Measurements from ENCODE around the gene NFE2L3. TPM values are rescaled to one million over a fixed set of nuclear protein-coding genes. Genes with fewer than 3 reads are reported as not detected.
"Not testable (repeated sequence)": the region's sequence is repeated elsewhere in the genome, so short reads cannot be mapped to it uniquely, and the experiment has no call there.

Gene NFE2L3
- total RNA-seq, 1 donor from 2014 or later: 4.8 TPM

GRCh38 chr7:26159243-26159642 lies 7.2 kb downstream of the NFE2L3 start:
- intact Hi-C loops (cut with DNase I): no loop called here
- Histone ChIP-seq H3K27me3 (ENCODE audit: low read depth) (no peaks in the 10 kb centered on the region), H3K27ac (no peak overlapping the region), H3K36me3 (no peaks in the 10 kb centered on the region), H3K9me3 (no peaks in the 10 kb centered on the region), H3K4me1 (peaks cover 25% of the 10 kb centered on the region), H3K4me3 (no peak overlapping the region)
- DNase-seq (no peak), ATAC-seq (no peak)
- TF ChIP-seq CTCF (IDR thresholded peaks at IDR 0.05): no peak

GRCh38 chr7:26160896-26161295 lies 8.9 kb downstream of the NFE2L3 start:
- intact Hi-C loops (cut with DNase I): no loop called here
- no peak for ATAC-seq
- no peak for TF ChIP-seq CTCF (IDR thresholded peaks at IDR 0.05)

GRCh38 chr7:26162431-26162830 lies 10.4 kb downstream of the NFE2L3 start:
- Histone ChIP-seq H3K4me3 (no peak overlapping the region), H3K27ac (no peak overlapping the region), H3K27me3 (ENCODE audit: low read depth) (no peaks in the 10 kb centered on the region), H3K36me3 (no peaks in the 10 kb centered on the region), H3K9me3 (no peaks in the 10 kb centered on the region), H3K4me1 (no peaks in the 10 kb centered on the region)
- DNase-seq (no peak), ATAC-seq (no peak)
- TF ChIP-seq CTCF (IDR thresholded peaks at IDR 0.05): no peak
- intact Hi-C loops (cut with DNase I): no loop called here

More at GRCh38 chr7:26160896-26161295, 8.9 kb downstream of the NFE2L3 start:
- H3K4me3 ChIP-seq: no peak overlapping the region
- no peaks in the 10 kb centered on the region for H3K27me3 ChIP-seq (ENCODE audit: low read depth)
- no peaks in the 10 kb centered on the region for H3K9me3 ChIP-seq
- H3K27ac ChIP-seq: no peak overlapping the region
- peaks cover 11% of the 10 kb centered on the region for H3K4me1 ChIP-seq
- no peaks in the 10 kb centered on the region for H3K36me3 ChIP-seq
- no peak for DNase-seq

GRCh38 chr7:26163804-26164203 lies 11.8 kb downstream of the NFE2L3 start:
- ATAC-seq; DNase-seq; H3K4me3 ChIP-seq; intact Hi-C loops (cut with DNase I); H3K9me3 ChIP-seq; H3K36me3 ChIP-seq; H3K27ac ChIP-seq; H3K27me3 ChIP-seq (ENCODE audit: low read depth); H3K4me1 ChIP-seq: not testable (repeated sequence)

GRCh38 chr7:26165950-26166683 lies 14.1 kb downstream of the NFE2L3 start:
- Histone ChIP-seq H3K27me3 (ENCODE audit: low read depth) (no peaks in the 10 kb centered on the region), H3K4me3 (no peak overlapping the region), H3K36me3 (no peaks in the 10 kb centered on the region), H3K4me1 (no peaks in the 10 kb centered on the region), H3K9me3 (no peaks in the 10 kb centered on the region), H3K27ac (no peak overlapping the region)
- no peak for DNase-seq
- intact Hi-C loops (cut with DNase I): no loop called here
- no peak for ATAC-seq
- no peak for TF ChIP-seq CTCF (IDR thresholded peaks at IDR 0.05)

- H3K27ac ChIP-seq: no peak overlapping the region
- no peaks in the 10 kb centered on the region for H3K4me1 ChIP-seq
- no peak for DNase-seq
- no peak overlapping the region for H3K4me3 ChIP-seq
- H3K27me3 ChIP-seq (ENCODE audit: low read depth): no peaks in the 10 kb centered on the region
- no peaks in the 10 kb centered on the region for H3K36me3 ChIP-seq
- no peak for ATAC-seq
- intact Hi-C loops (cut with DNase I): no loop called here
- H3K9me3 ChIP-seq: no peaks in the 10 kb centered on the region
- TF ChIP-seq CTCF (IDR thresholded peaks at IDR 0.05): no peak
These were observed 14.8 kb downstream of the NFE2L3 start for GRCh38 chr7:26166684-26167266.
